H1 (cell line): ENCODE data around the gene PKM. TPM values are rescaled to one million over a fixed set of nuclear protein-coding genes. Genes with fewer than 3 reads are reported as not detected.

ENCODE experiments used
- ASH2L ChIP-seq: fragments of 200-600, 300-600 bp; sonication (generic); IDR thresholded peaks from one replicate; pipeline ENCODE4 v1.7.1; 2017; ENCODE audit warnings: low read length
- GTF2F1 ChIP-seq: IDR thresholded peaks from 2 replicates; pipeline ENCODE4 v1.6.1; 2012; ENCODE audit warnings: low read depth, low read length, improper control_type of control experiment, borderline replicate concordance
- MAFK ChIP-seq: IDR thresholded peaks from 2 replicates; pipeline ENCODE4 v1.6.1; 2012; ENCODE audit warnings: low read depth, mild to moderate bottlenecking, improper control_type of control experiment, low read length
- NANOG ChIP-seq: IDR thresholded peaks from 2 replicates; pipeline ENCODE4 v1.6.1; 2011; ENCODE audit warnings: low read length, low read depth, mild to moderate bottlenecking, inconsistent platforms; ENCODE audit not compliant: insufficient read depth, poor library complexity, severe bottlenecking
- RXRA ChIP-seq: IDR thresholded peaks from 2 replicates; pipeline ENCODE4 v1.6.1; 2011; ENCODE audit warnings: low read depth, mild to moderate bottlenecking, low read length, moderate library complexity; ENCODE audit not compliant: insufficient read depth
- SP4 ChIP-seq: IDR thresholded peaks from 2 replicates; pipeline ENCODE4 v1.6.1; 2012; ENCODE audit warnings: low read length, inconsistent platforms
- SRF ChIP-seq: IDR thresholded peaks from 2 replicates; pipeline ENCODE4 v1.6.1; 2011; ENCODE audit warnings: mild to moderate bottlenecking, low read depth, low read length, moderate library complexity
- TBP ChIP-seq: IDR thresholded peaks from 2 replicates; pipeline ENCODE4 v1.6.1; 2011; ENCODE audit warnings: low read depth, low read length, improper control_type of control experiment
- ZNF274 ChIP-seq: IDR thresholded peaks from 2 replicates; pipeline ENCODE4 v1.7.0; 2012; ENCODE audit warnings: low read length, borderline replicate concordance; ENCODE audit errors: extremely low read depth
- polyA plus RNA-seq, 7 experiments: library from polyadenylated mRNA; depleted of rRNA in 3 of 7; stranded (reverse) in 5 of 7; unstranded in 2 of 7; fragments of >200 nt in 5 of 7; fragments of 200-250 nt in 2 of 7; gene quantifications; 1 replicate in 5 of 7; 2 replicates in 1 of 7; 4 replicates in 1 of 7; pipeline versions ENCODE4 v1.2.1 to v1.2.3, GENCODE V29; 2011 to 2013; ENCODE audit warnings: missing spikeins in 2 of 7, mixed read lengths in 2 of 7
- total RNA-seq: library from RNA; stranded (reverse); fragmentation: NEBNext Ultra II Directional; extraction: Animal tissue kit (Norgen Biotek cat#: 25700); gene quantifications from 2 replicates; pipeline ENCODE4 v1.2.1, GENCODE V29; 2021
- TF ChIP-seq, protein P1 (sequence below): fragments of 300-600 bp; sonication (generic); IDR thresholded peaks from 2 replicates; pipeline ENCODE4 v1.7.1; 2012; ENCODE audit warnings: low read length, moderate library complexity, mild to moderate bottlenecking, inconsistent platforms; ENCODE audit not compliant: insufficient replicate concordance

PKM gene
- total and polyA plus RNA-seq, 2 of the 8 experiments (the other 6 are each of a cell fraction or from before 2014, with no cell fraction given): 780 to 856 TPM

GRCh38 chr15:72276326-72276700 lies 45.3 kb upstream of the PKM start (continued):
- TF ChIP-seq MAFK (no peak), ZNF274 (no peak), NANOG (no peak), GTF2F1 (no peak), RXRA (no peak), SRF (no peak), SP4 (no peak), ASH2L (no peak), TBP (no peak)
- TF ChIP-seq, protein P1, sequence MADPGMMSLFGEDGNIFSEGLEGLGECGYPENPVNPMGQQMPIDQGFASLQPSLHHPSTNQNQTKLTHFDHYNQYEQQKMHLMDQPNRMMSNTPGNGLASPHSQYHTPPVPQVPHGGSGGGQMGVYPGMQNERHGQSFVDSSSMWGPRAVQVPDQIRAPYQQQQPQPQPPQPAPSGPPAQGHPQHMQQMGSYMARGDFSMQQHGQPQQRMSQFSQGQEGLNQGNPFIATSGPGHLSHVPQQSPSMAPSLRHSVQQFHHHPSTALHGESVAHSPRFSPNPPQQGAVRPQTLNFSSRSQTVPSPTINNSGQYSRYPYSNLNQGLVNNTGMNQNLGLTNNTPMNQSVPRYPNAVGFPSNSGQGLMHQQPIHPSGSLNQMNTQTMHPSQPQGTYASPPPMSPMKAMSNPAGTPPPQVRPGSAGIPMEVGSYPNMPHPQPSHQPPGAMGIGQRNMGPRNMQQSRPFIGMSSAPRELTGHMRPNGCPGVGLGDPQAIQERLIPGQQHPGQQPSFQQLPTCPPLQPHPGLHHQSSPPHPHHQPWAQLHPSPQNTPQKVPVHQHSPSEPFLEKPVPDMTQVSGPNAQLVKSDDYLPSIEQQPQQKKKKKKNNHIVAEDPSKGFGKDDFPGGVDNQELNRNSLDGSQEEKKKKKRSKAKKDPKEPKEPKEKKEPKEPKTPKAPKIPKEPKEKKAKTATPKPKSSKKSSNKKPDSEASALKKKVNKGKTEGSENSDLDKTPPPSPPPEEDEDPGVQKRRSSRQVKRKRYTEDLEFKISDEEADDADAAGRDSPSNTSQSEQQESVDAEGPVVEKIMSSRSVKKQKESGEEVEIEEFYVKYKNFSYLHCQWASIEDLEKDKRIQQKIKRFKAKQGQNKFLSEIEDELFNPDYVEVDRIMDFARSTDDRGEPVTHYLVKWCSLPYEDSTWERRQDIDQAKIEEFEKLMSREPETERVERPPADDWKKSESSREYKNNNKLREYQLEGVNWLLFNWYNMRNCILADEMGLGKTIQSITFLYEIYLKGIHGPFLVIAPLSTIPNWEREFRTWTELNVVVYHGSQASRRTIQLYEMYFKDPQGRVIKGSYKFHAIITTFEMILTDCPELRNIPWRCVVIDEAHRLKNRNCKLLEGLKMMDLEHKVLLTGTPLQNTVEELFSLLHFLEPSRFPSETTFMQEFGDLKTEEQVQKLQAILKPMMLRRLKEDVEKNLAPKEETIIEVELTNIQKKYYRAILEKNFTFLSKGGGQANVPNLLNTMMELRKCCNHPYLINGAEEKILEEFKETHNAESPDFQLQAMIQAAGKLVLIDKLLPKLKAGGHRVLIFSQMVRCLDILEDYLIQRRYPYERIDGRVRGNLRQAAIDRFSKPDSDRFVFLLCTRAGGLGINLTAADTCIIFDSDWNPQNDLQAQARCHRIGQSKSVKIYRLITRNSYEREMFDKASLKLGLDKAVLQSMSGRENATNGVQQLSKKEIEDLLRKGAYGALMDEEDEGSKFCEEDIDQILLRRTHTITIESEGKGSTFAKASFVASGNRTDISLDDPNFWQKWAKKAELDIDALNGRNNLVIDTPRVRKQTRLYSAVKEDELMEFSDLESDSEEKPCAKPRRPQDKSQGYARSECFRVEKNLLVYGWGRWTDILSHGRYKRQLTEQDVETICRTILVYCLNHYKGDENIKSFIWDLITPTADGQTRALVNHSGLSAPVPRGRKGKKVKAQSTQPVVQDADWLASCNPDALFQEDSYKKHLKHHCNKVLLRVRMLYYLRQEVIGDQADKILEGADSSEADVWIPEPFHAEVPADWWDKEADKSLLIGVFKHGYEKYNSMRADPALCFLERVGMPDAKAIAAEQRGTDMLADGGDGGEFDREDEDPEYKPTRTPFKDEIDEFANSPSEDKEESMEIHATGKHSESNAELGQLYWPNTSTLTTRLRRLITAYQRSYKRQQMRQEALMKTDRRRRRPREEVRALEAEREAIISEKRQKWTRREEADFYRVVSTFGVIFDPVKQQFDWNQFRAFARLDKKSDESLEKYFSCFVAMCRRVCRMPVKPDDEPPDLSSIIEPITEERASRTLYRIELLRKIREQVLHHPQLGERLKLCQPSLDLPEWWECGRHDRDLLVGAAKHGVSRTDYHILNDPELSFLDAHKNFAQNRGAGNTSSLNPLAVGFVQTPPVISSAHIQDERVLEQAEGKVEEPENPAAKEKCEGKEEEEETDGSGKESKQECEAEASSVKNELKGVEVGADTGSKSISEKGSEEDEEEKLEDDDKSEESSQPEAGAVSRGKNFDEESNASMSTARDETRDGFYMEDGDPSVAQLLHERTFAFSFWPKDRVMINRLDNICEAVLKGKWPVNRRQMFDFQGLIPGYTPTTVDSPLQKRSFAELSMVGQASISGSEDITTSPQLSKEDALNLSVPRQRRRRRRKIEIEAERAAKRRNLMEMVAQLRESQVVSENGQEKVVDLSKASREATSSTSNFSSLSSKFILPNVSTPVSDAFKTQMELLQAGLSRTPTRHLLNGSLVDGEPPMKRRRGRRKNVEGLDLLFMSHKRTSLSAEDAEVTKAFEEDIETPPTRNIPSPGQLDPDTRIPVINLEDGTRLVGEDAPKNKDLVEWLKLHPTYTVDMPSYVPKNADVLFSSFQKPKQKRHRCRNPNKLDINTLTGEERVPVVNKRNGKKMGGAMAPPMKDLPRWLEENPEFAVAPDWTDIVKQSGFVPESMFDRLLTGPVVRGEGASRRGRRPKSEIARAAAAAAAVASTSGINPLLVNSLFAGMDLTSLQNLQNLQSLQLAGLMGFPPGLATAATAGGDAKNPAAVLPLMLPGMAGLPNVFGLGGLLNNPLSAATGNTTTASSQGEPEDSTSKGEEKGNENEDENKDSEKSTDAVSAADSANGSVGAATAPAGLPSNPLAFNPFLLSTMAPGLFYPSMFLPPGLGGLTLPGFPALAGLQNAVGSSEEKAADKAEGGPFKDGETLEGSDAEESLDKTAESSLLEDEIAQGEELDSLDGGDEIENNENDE: no peak
